Liver (tissue), 9 donors: ENCODE data around the gene RABAC1. TPM values are rescaled to one million over a fixed set of nuclear protein-coding genes. Genes with fewer than 3 reads are reported as not detected.

Source experiments
- DNase-seq: peaks from one replicate; pipeline ENCODE4 v3.0.0-alpha.2; 2017; ENCODE audit warnings: low spot score
- H3K27ac ChIP-seq, 2 donors: one replicate each; pipeline ENCODE4 v1.7.0; 2013; ENCODE audit warnings: inconsistent platforms in 2 of 2, low read length in 2 of 2, control low read depth in 1 of 2, low read depth in 1 of 2, mild to moderate bottlenecking in 1 of 2
- H3K27me3 ChIP-seq, 4 donors: one replicate each; pipeline versions ENCODE4 v1.6.1 to v1.7.0; 2013; ENCODE audit warnings: low read length in 3 of 4, inconsistent platforms in 1 of 4, mild to moderate bottlenecking in 1 of 4, moderate library complexity in 1 of 4; ENCODE audit not compliant: control insufficient read depth in 4 of 4, insufficient read depth in 4 of 4
- H3K36me3 ChIP-seq, 4 donors: one replicate each; pipeline versions ENCODE4 v1.6.1 to v1.7.0; 2013; ENCODE audit warnings: low read length in 3 of 4, mild to moderate bottlenecking in 3 of 4, low read depth in 1 of 4, moderate library complexity in 1 of 4; ENCODE audit not compliant: control insufficient read depth in 4 of 4, insufficient read depth in 3 of 4
- H3K4me1 ChIP-seq, 4 donors: one replicate each; pipeline versions ENCODE4 v1.6.1 to v1.7.0; 2013; ENCODE audit warnings: low read length in 3 of 4, mild to moderate bottlenecking in 3 of 4, moderate library complexity in 1 of 4; ENCODE audit not compliant: control insufficient read depth in 4 of 4, insufficient read depth in 4 of 4
- H3K4me3 ChIP-seq, 3 donors: one replicate each; pipeline versions ENCODE4 v1.6.1 to v1.7.0; 2013; ENCODE audit warnings: low read length in 3 of 3, control low read depth in 1 of 3, low read depth in 1 of 3, mild to moderate bottlenecking in 1 of 3
- H3K9ac ChIP-seq, 2 donors: one replicate each; pipeline ENCODE4 v1.7.0; 2013; ENCODE audit warnings: low read length in 2 of 2, mild to moderate bottlenecking in 2 of 2, moderate library complexity in 2 of 2, control low read depth in 1 of 2, low read depth in 1 of 2
- H3K9me3 ChIP-seq, 4 donors: one replicate each; pipeline versions ENCODE4 v1.6.1 to v1.7.0; 2013; ENCODE audit warnings: low read length in 3 of 4; ENCODE audit not compliant: control insufficient read depth in 4 of 4
- EGR1 ChIP-seq, 2 donors: IDR thresholded peaks; 2 replicates each; pipeline ENCODE4 v1.6.1; 2016 to 2018; ENCODE audit warnings: antibody characterized with exemption in 2 of 2, low read depth in 2 of 2
- FOXA1 ChIP-seq: IDR thresholded peaks from 2 replicates; pipeline ENCODE4 v1.6.1; 2016; ENCODE audit warnings: antibody characterized with exemption
- FOXA2 ChIP-seq: IDR thresholded peaks from 2 replicates; pipeline ENCODE4 v1.6.1; 2016; ENCODE audit warnings: antibody characterized with exemption
- GABPA ChIP-seq, 2 donors: IDR thresholded peaks in 1 of 2; conservative IDR thresholded peaks in 1 of 2; 2 replicates each; pipeline ENCODE4 v1.6.1; 2016; ENCODE audit warnings: antibody characterized with exemption in 2 of 2, mild to moderate bottlenecking in 1 of 2, moderate library complexity in 1 of 2
- HNF4A ChIP-seq, 2 donors: conservative IDR thresholded peaks; 2 replicates each; pipeline ENCODE4 v1.6.1; 2016; ENCODE audit warnings: antibody characterized with exemption in 2 of 2, mild to moderate bottlenecking in 2 of 2
- HNF4G ChIP-seq: IDR thresholded peaks from 2 replicates; pipeline ENCODE4 v1.6.1; 2016; ENCODE audit warnings: antibody characterized with exemption
- JUND ChIP-seq, 2 donors: IDR thresholded peaks; 2 replicates each; pipeline ENCODE4 v1.6.1; 2016; ENCODE audit warnings: antibody characterized with exemption in 2 of 2
- NR2F2 ChIP-seq: IDR thresholded peaks from 2 replicates; pipeline ENCODE4 v1.6.1; 2016; ENCODE audit warnings: antibody characterized with exemption
- RAD21 ChIP-seq, 2 donors: IDR thresholded peaks; 2 replicates each; pipeline ENCODE4 v1.6.1; 2016; ENCODE audit warnings: antibody characterized with exemption in 2 of 2, mild to moderate bottlenecking in 2 of 2
- RXRA ChIP-seq, 2 donors: IDR thresholded peaks; 2 replicates each; pipeline ENCODE4 v1.6.1; 2017 to 2018; ENCODE audit warnings: antibody characterized with exemption in 2 of 2, mild to moderate bottlenecking in 1 of 2
- SP1 ChIP-seq: IDR thresholded peaks from 2 replicates; pipeline ENCODE4 v1.6.1; 2018; ENCODE audit warnings: antibody characterized with exemption, mild to moderate bottlenecking
- TAF1 ChIP-seq: conservative IDR thresholded peaks from 2 replicates; pipeline ENCODE4 v1.6.1; 2016; ENCODE audit warnings: antibody characterized with exemption, mild to moderate bottlenecking
- YY1 ChIP-seq: IDR thresholded peaks from 2 replicates; pipeline ENCODE4 v1.6.1; 2016; ENCODE audit warnings: antibody characterized with exemption, mild to moderate bottlenecking
- WGBS: extraction: QIAGEN DNeasy Blood & Tissue Kit; methylation state at CpG from one replicate; pipeline ENCODE4 v1.1.7; 2013; 5-methylcytosine and 5-hydroxymethylcytosine counted together
- polyA plus RNA-seq, 2 donors: library from polyadenylated mRNA; stranded (reverse) in 1 of 2; unstranded in 1 of 2; fragments of 200-250 nt in 1 of 2; fragments of >200 nt in 1 of 2; fragmentation: Nextera tagmentation in 1 of 2; extraction: Ambion mirVana in 1 of 2; gene quantifications; one replicate each; pipeline versions ENCODE4 v1.2.1 to v1.2.3, GENCODE V29; 2013 to 2015
- total RNA-seq, 2 donors: library from RNA; depleted of rRNA; stranded (reverse); fragments of >200 nt; gene quantifications; one replicate each; pipeline ENCODE4 v1.2.3, GENCODE V29; 2014
- TF ChIP-seq, protein P1 (sequence below): IDR thresholded peaks from 2 replicates; pipeline ENCODE4 v1.6.1; 2016; ENCODE audit warnings: antibody characterized with exemption
- TF ChIP-seq, protein P2 (sequence below): IDR thresholded peaks from 2 replicates; pipeline ENCODE4 v1.6.1; 2016; ENCODE audit warnings: antibody characterized with exemption, mild to moderate bottlenecking
- TF ChIP-seq, protein P3 (sequence below): IDR thresholded peaks from 2 replicates; pipeline ENCODE4 v1.6.1; 2016; ENCODE audit warnings: antibody characterized with exemption
- TF ChIP-seq, protein P4 (sequence below): IDR thresholded peaks from 2 replicates; pipeline ENCODE4 v1.6.1; 2016; ENCODE audit warnings: antibody characterized with exemption
- TF ChIP-seq, protein P5 (sequence below): fragments of 150-350 bp; IDR thresholded peaks from 2 replicates; pipeline ENCODE4 v1.5.1; 2017; ENCODE audit warnings: improper control_type of control experiment, low read depth, low read length; ENCODE audit not compliant: missing input control
- donor health status: healthy.
- donor health status: healthy.
- donor health status: healthy.
- donor health status: healthy.
- donor health status: healthy.

Gene RABAC1
- total and polyA plus RNA-seq, 4 donors = 43.2 to 161 (median 99.3) TPM

DNA sequence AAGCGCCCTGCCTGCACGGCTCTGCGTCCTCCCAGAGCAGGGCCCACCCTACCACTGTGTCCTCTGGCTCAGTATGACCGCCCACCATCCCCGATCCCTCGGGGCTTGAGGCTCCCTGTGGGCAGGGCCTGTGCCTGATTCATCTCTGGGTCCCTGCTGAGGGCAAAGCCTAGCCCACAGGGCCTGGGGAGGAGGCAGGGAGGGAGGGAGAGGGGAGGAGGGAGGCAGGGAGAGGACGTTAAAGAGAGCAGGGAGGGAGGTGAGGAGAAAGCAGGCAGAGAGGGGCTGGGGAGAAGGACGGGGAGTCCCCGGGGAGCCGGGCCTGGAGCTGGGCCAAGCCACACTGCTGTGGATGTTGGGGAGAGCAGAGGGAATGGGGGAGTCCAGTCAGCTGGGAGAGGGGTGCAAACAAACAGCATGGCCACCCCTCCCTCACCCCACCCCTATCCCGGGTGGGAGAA is 26.8 kb downstream of the RABAC1 start (continued):
- TF ChIP-seq, protein P1, sequence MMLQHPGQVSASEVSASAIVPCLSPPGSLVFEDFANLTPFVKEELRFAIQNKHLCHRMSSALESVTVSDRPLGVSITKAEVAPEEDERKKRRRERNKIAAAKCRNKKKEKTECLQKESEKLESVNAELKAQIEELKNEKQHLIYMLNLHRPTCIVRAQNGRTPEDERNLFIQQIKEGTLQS = no peak
- no peak for TF ChIP-seq TAF1

DNA sequence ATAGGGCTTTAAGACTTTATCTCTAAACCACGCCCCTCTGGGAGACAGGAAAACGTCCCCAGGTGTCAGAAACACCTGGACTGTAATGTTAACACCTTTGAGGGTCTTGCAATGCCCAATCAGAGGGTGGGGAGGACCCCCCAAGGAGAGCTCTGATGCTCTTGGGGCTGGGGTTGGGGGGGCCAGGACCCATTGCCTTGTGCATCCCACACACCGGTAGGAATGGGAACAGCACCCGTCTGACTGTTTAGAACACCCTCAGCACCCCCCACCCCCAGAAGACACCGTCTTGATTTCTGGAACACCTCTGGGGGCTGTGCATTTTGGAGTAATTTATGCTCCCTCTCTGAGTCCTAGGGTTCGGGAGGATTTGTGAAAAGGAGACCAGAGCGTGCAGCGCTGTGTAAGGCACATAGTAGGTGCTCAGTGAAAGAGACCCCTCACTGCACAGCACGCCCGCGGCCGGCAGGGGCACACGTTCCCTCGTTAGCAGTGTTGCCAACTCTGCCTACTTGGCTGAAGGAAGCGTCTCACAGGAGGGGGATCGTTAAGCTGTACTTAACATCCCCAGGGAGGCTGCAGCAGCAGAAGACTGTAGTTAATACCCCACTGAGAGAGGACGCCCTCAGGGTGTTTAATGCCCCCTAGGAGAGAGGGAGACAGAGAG is 28.1 kb downstream of the RABAC1 start:
- no peaks in the 10 kb centered on the region for H3K9me3 ChIP-seq
- 12% methylated on average over 17 of the region's 17 CpGs for WGBS
- TF ChIP-seq GABPA (IDR thresholded peaks at IDR 0.05 in 1 of 2, conservative IDR thresholded peaks at IDR 0.05 in 1 of 2) (no peak), YY1 (no peak)
- no peak overlapping the region for H3K4me3 ChIP-seq
- H3K9ac ChIP-seq = no peak overlapping the region
- peaks cover 6 to 11% (median 8%) of the 10 kb centered on the region in 4 donors for H3K4me1 ChIP-seq
- DNase-seq = no peak
- H3K27ac ChIP-seq = no peak overlapping the region
- no peaks in the 10 kb centered on the region for H3K36me3 ChIP-seq
- peaks cover 0 to 19% (median 12%) of the 10 kb centered on the region in 4 donors for H3K27me3 ChIP-seq

DNA sequence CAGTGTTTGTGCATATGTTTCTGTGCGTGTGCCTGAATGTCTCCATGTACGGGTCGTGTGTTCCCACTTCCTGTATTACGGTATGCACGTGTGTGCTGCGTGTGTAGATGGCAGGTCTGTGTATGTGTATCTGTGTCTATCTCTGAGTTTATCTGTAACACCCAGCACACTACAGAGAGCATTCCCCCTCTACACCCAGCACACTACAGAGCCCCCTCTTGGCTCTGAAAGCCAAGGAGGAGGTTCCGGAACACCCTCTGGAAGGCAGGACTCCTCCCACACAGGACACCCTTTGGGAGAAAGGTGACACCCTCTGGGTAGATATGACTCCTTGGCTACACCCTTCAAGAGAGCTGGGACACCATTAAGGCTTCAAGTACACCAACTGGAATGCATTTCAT is 28.8 kb downstream of the RABAC1 start:
- Histone ChIP-seq H3K27ac (no peak overlapping the region), H3K9me3 (no peaks in the 10 kb centered on the region), H3K4me3 (no peak overlapping the region), H3K9ac (no peak overlapping the region), H3K27me3 (peaks cover 0 to 19% (median 11%) of the 10 kb centered on the region in 4 donors), H3K4me1 (peaks cover 6 to 11% (median 8%) of the 10 kb centered on the region in 4 donors), H3K36me3 (no peaks in the 10 kb centered on the region)
- TF ChIP-seq FOXA2 (no peak), HNF4G (no peak), TAF1 (no peak), RAD21 (IDR thresholded peaks at IDR 0.05) (no peak), NR2F2 (no peak), GABPA (IDR thresholded peaks at IDR 0.05 in 1 of 2, conservative IDR thresholded peaks at IDR 0.05 in 1 of 2) (no peak), JUND (IDR thresholded peaks at IDR 0.05) (no peak), EGR1 (IDR thresholded peaks at IDR 0.05; ENCODE audit: low read depth in 2 of 2) (no peak), FOXA1 (no peak), HNF4A (conservative IDR thresholded peaks at IDR 0.05) (no peak), YY1 (no peak), SP1 (no peak), RXRA (IDR thresholded peaks at IDR 0.05) (no peak)
- TF ChIP-seq, protein P1 = no peak
- TF ChIP-seq, protein P2, sequence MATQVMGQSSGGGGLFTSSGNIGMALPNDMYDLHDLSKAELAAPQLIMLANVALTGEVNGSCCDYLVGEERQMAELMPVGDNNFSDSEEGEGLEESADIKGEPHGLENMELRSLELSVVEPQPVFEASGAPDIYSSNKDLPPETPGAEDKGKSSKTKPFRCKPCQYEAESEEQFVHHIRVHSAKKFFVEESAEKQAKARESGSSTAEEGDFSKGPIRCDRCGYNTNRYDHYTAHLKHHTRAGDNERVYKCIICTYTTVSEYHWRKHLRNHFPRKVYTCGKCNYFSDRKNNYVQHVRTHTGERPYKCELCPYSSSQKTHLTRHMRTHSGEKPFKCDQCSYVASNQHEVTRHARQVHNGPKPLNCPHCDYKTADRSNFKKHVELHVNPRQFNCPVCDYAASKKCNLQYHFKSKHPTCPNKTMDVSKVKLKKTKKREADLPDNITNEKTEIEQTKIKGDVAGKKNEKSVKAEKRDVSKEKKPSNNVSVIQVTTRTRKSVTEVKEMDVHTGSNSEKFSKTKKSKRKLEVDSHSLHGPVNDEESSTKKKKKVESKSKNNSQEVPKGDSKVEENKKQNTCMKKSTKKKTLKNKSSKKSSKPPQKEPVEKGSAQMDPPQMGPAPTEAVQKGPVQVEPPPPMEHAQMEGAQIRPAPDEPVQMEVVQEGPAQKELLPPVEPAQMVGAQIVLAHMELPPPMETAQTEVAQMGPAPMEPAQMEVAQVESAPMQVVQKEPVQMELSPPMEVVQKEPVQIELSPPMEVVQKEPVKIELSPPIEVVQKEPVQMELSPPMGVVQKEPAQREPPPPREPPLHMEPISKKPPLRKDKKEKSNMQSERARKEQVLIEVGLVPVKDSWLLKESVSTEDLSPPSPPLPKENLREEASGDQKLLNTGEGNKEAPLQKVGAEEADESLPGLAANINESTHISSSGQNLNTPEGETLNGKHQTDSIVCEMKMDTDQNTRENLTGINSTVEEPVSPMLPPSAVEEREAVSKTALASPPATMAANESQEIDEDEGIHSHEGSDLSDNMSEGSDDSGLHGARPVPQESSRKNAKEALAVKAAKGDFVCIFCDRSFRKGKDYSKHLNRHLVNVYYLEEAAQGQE = no peak
- TF ChIP-seq, protein P3, sequence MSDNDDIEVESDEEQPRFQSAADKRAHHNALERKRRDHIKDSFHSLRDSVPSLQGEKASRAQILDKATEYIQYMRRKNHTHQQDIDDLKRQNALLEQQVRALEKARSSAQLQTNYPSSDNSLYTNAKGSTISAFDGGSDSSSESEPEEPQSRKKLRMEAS = no peak
- TF ChIP-seq, protein P4, sequence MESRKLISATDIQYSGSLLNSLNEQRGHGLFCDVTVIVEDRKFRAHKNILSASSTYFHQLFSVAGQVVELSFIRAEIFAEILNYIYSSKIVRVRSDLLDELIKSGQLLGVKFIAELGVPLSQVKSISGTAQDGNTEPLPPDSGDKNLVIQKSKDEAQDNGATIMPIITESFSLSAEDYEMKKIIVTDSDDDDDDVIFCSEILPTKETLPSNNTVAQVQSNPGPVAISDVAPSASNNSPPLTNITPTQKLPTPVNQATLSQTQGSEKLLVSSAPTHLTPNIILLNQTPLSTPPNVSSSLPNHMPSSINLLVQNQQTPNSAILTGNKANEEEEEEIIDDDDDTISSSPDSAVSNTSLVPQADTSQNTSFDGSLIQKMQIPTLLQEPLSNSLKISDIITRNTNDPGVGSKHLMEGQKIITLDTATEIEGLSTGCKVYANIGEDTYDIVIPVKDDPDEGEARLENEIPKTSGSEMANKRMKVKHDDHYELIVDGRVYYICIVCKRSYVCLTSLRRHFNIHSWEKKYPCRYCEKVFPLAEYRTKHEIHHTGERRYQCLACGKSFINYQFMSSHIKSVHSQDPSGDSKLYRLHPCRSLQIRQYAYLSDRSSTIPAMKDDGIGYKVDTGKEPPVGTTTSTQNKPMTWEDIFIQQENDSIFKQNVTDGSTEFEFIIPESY = no peak
- TF ChIP-seq, protein P5, sequence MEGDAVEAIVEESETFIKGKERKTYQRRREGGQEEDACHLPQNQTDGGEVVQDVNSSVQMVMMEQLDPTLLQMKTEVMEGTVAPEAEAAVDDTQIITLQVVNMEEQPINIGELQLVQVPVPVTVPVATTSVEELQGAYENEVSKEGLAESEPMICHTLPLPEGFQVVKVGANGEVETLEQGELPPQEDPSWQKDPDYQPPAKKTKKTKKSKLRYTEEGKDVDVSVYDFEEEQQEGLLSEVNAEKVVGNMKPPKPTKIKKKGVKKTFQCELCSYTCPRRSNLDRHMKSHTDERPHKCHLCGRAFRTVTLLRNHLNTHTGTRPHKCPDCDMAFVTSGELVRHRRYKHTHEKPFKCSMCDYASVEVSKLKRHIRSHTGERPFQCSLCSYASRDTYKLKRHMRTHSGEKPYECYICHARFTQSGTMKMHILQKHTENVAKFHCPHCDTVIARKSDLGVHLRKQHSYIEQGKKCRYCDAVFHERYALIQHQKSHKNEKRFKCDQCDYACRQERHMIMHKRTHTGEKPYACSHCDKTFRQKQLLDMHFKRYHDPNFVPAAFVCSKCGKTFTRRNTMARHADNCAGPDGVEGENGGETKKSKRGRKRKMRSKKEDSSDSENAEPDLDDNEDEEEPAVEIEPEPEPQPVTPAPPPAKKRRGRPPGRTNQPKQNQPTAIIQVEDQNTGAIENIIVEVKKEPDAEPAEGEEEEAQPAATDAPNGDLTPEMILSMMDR = no peak
- no peak for DNase-seq
- 21% methylated on average over 7 of the region's 7 CpGs for WGBS
